ENCODE measurements around the gene PLXNA1. TPM values are rescaled to one million over a fixed set of nuclear protein-coding genes. Genes with fewer than 3 reads are reported as not detected.

The PLXNA1 gene
- total RNA-seq, 4 donors from 2014 or later = 6.7 to 38.2 (median 16.9) TPM

GRCh38 chr3:126990890-126991289 lies 8.0 kb downstream of the PLXNA1 start:
- TF ChIP-seq CTCF (IDR thresholded peaks at IDR 0.05) = no peak
- no peak for TF ChIP-seq POLR2A (IDR thresholded peaks at IDR 0.05)
- no peak overlapping the region for H3K4me3 ChIP-seq
- intact Hi-C loops (cut with DNase I; ENCODE audit: low total_unique reads) = no loop called here
- H3K9me3 ChIP-seq = no peaks in the 10 kb centered on the region
- no peak overlapping the region for H3K27ac ChIP-seq
- H3K36me3 ChIP-seq = no peaks in the 10 kb centered on the region
- DNase-seq = no peak
- peaks cover 0 to 21% of the 10 kb centered on the region in 2 donors for H3K4me1 ChIP-seq
- H3K27me3 ChIP-seq = no peaks in the 10 kb centered on the region

- Histone ChIP-seq H3K4me1 (peaks cover 0 to 21% of the 10 kb centered on the region in 2 donors), H3K27me3 (no peaks in the 10 kb centered on the region), H3K36me3 (no peaks in the 10 kb centered on the region), H3K27ac (no peak overlapping the region), H3K4me3 (no peak overlapping the region), H3K9me3 (no peaks in the 10 kb centered on the region)
- TF ChIP-seq POLR2A (IDR thresholded peaks at IDR 0.05) (no peak), CTCF (IDR thresholded peaks at IDR 0.05) (no peak)
- intact Hi-C loops (cut with DNase I; ENCODE audit: low total_unique reads) = no loop called here
- DNase-seq = no peak
Measured at GRCh38 chr3:126991366-126992200, 8.7 kb downstream of the PLXNA1 start.

DNA sequence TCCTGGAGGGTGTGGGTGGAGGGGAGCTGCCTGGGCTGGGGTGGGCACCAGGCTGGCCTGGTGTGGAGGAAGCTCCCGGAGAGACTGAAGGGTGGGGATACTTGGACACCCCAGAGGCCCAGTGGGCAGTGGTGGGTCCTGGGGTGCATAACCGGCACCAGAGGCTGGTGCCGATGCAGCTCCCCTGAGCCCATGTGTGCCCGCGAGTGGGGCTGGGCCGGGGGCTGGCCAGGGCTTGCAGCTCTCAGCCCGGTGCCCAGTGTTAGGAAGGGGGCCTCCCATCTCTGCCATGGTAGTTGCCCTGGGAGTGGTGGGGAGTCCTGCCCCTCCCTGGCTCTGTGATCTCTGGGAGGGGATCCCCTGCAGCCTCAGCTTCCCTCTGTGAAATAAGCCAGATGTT lies 9.3 kb downstream of the PLXNA1 start:
- TF ChIP-seq CTCF (IDR thresholded peaks at IDR 0.05) = no peak
- Histone ChIP-seq H3K9me3 (no peaks in the 10 kb centered on the region), H3K4me1 (peaks cover 0 to 21% of the 10 kb centered on the region in 2 donors), H3K4me3 (no peak overlapping the region), H3K27me3 (no peaks in the 10 kb centered on the region), H3K27ac (no peak overlapping the region), H3K36me3 (no peaks in the 10 kb centered on the region)
- intact Hi-C loops (cut with DNase I; ENCODE audit: low total_unique reads) = no loop called here
- no peak for DNase-seq

DNA sequence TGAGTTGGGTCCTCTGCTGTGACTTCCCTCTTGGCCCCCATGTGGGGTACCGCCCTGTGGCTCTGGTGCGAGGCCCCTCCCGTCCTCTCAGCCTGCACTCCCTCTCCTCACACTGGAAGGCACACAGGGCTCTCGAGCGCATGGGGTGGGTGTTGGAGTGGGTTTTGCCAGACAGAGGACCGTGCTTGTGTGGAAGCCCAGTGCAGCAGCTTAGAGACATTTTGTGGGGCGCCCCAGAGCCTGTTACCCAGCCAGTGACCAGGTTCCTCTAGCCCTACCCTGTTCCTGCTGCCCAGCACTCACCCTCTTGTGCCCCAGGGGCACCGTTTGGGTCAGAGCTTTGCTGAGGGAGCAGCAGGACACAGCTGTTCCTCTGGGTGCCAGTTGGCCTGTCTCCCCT lies 9.9 kb downstream of the PLXNA1 start:
- TF ChIP-seq CTCF (IDR thresholded peaks at IDR 0.05) (no peak), POLR2A (IDR thresholded peaks at IDR 0.05) (no peak)
- H3K4me1 ChIP-seq = peaks cover 0 to 21% of the 10 kb centered on the region in 2 donors
- no peak for DNase-seq
- H3K27ac ChIP-seq = no peak overlapping the region
- intact Hi-C loops (cut with DNase I; ENCODE audit: low total_unique reads) = no loop called here
- H3K4me3 ChIP-seq = no peak overlapping the region
- H3K36me3 ChIP-seq = no peaks in the 10 kb centered on the region
- H3K9me3 ChIP-seq = no peaks in the 10 kb centered on the region
- no peaks in the 10 kb centered on the region for H3K27me3 ChIP-seq

DNA sequence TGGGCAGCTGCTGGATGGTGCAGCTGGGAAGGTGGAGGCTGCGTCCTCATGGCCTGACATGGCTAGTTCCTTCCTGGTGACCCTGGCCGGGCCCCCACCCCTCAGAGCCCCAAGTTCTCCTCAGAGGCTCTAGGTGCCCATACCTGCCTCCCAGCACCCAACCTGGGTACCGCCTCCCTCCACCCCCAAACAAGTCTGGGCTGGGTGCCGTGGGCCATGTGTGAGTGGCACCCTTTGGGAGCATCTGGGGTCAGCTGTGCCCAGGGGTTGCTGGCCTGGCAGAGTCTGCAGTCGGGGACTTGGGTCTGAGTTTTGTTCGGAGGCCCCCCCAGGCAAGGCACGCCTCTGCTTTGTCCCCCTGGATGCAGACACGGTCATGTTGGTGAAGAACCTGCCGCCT lies 10.5 kb downstream of the PLXNA1 start:
- H3K27ac ChIP-seq = no peak overlapping the region
- DNase-seq = no peak
- no peaks in the 10 kb centered on the region for H3K36me3 ChIP-seq
- no peak for TF ChIP-seq CTCF (IDR thresholded peaks at IDR 0.05)
- TF ChIP-seq POLR2A (IDR thresholded peaks at IDR 0.05) = no peak
- H3K4me1 ChIP-seq = peaks cover 0 to 21% of the 10 kb centered on the region in 2 donors
- H3K27me3 ChIP-seq = no peaks in the 10 kb centered on the region
- no peaks in the 10 kb centered on the region for H3K9me3 ChIP-seq
- no peak overlapping the region for H3K4me3 ChIP-seq
- intact Hi-C loops (cut with DNase I; ENCODE audit: low total_unique reads) = no loop called here

All from uterus (tissue), 4 donors.